Esophagus muscularis mucosa (tissue), 4 donors: Measurements from ENCODE around the gene SMS. TPM values are rescaled to one million over a fixed set of nuclear protein-coding genes. Genes with fewer than 3 reads are reported as not detected.

Experiments
- DNase-seq: peaks from one replicate; pipeline ENCODE4 v3.0.0-alpha.2; 2017; ENCODE audit errors: extremely low spot score
- H3K27ac ChIP-seq, 4 donors: fragments of 200-600 bp; sonication (generic); replicated peaks in 1 of 4; 1 replicate in 3 of 4; 2 replicates in 1 of 4; pipeline ENCODE4 v1.5.1; 2016 to 2019; ENCODE audit warnings: mild to moderate bottlenecking in 1 of 4
- H3K27me3 ChIP-seq, 4 donors: fragments of 200-600 bp; sonication (generic); one replicate each; pipeline versions ENCODE4 v1.5.1 to v1.6.0; 2016 to 2019
- H3K36me3 ChIP-seq, 4 donors: fragments of 200-600 bp; sonication (generic); one replicate each; pipeline ENCODE4 v1.5.1; 2016 to 2019
- H3K4me1 ChIP-seq, 4 donors: fragments of 200-600 bp; sonication (generic); one replicate each; pipeline ENCODE4 v1.5.1; 2016 to 2019
- H3K4me3 ChIP-seq, 4 donors: fragments of 200-600 bp; sonication (generic); 1 replicate in 2 of 4; 2 replicates in 2 of 4; pipeline ENCODE4 v1.5.1; 2016 to 2019; ENCODE audit warnings: mild to moderate bottlenecking in 4 of 4, moderate library complexity in 1 of 4
- H3K9me3 ChIP-seq, 4 donors: fragments of 200-600 bp; sonication (generic); 1 replicate in 3 of 4; 2 replicates in 1 of 4; pipeline ENCODE4 v1.5.1; 2016 to 2019
- CTCF ChIP-seq, 3 experiments: fragments of 200-600 bp in 2 of 3; fragments of 450-650 bp in 1 of 3; sonication (generic) in 2 of 3; IDR thresholded peaks; one replicate each; pipeline ENCODE4 v1.5.1; 2017 to 2019; ENCODE audit warnings: antibody characterized with exemption in 3 of 3, mild to moderate bottlenecking in 2 of 3, moderate library complexity in 1 of 3
- EP300 ChIP-seq: sonication (generic); formaldehyde crosslinking; IDR thresholded peaks from one replicate; pipeline ENCODE4 v1.6.1; 2017; ENCODE audit warnings: antibody characterized with exemption
- POLR2A ChIP-seq: fragments of 450-650 bp; IDR thresholded peaks from one replicate; pipeline ENCODE4 v1.6.1; 2017; ENCODE audit warnings: antibody characterized with exemption, moderate library complexity, mild to moderate bottlenecking, low read depth
- POLR2AphosphoS5 ChIP-seq, 2 donors: sonication (generic); formaldehyde crosslinking; IDR thresholded peaks; one replicate each; pipeline ENCODE4 v1.6.1; 2017; ENCODE audit warnings: antibody characterized with exemption in 2 of 2
- WGBS: methylation state at CpG from one replicate; pipeline ENCODE4 v1.1.5; 2018; 5-methylcytosine and 5-hydroxymethylcytosine counted together
- intact Hi-C: fragments of 100-400 bp; cut with DNase I; formaldehyde crosslinking; loops from one replicate; pipeline ENCODE4 v1.15.1; 2023
- total RNA-seq, 4 donors: library from RNA; depleted of rRNA; stranded (reverse); fragments of >200 nt; gene quantifications; one replicate each; pipeline versions ENCODE4 v1.1.0 to v1.2.1, GENCODE V29; 2016

The SMS gene
- total RNA-seq, 4 donors from 2014 or later = 56.3 to 79.7 (median 65.6) TPM

DNA sequence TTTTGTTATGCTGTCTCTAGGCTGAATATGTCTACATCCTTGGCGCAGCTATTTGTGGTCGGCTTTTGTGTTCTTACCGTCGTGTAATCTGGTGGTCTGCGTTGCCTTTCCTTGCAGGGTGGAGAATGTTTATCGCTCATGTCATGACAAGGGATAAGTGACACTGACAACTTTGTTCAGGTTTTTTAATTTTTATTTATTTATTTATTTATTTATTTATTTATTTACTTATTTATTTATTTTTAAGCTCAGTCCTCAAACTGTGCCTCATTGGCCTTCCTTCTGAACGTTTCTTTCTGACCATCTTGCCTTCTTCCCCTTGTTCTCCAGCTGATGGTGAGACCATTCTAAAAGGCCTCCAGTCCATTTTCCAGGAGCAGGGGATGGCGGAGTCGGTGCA, 26.4 kb downstream of the SMS start:
- WGBS = 86% methylated on average over 9 of the region's 9 CpGs
- H3K4me3 ChIP-seq = no peak overlapping the region
- H3K9me3 ChIP-seq = no peaks in the 10 kb centered on the region
- no peaks in the 10 kb centered on the region for H3K27me3 ChIP-seq
- H3K27ac ChIP-seq = no peak overlapping the region
- no peak for DNase-seq
- intact Hi-C loops = no loop called here
- peaks cover 0 to 9% (median 7%) of the 10 kb centered on the region in 4 donors for H3K36me3 ChIP-seq
- TF ChIP-seq POLR2A (no peak), POLR2AphosphoS5 (IDR thresholded peaks at IDR 0.05) (no peak), EP300 (no peak), CTCF (IDR thresholded peaks at IDR 0.05) (no peak)
- H3K4me1 ChIP-seq = peaks cover 0 to 26% (median 18%) of the 10 kb centered on the region in 4 donors

DNA sequence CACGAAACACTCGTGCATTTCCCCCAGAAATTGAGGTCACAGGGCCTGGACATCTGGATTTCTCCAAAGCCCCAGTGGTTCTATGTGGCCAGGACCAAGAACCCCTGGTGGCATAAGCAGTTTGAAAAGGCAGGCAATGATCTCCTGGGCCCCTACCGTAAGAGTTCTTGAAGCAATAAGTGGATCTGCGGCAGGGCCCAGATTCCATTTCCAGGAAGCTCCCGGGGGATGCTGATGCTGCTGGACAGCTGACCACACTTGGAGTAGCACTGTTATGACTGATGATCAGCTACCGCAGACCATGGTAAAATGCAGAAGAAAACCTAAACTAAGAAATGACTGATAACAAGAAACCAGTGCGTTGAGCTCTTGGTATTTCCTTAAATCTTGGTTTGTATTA, 27.8 kb downstream of the SMS start:
- no peaks in the 10 kb centered on the region for H3K27me3 ChIP-seq
- 72% methylated on average over 7 of the region's 7 CpGs for WGBS
- no peak for DNase-seq
- peaks cover 0 to 9% (median 8%) of the 10 kb centered on the region in 4 donors for H3K36me3 ChIP-seq
- no peak for TF ChIP-seq POLR2A
- TF ChIP-seq CTCF (IDR thresholded peaks at IDR 0.05) = no peak
- intact Hi-C loops = no loop called here
- H3K4me1 ChIP-seq = peaks cover 0 to 21% (median 14%) of the 10 kb centered on the region in 4 donors
- no peaks in the 10 kb centered on the region for H3K9me3 ChIP-seq
- no peak overlapping the region for H3K4me3 ChIP-seq
- no peak overlapping the region for H3K27ac ChIP-seq

- DNase-seq = no peak
- intact Hi-C loops = loop anchor here (10.0 kb wide), 2 partner anchors 126 to 216 kb away; partner anchors contain the start of gene SMPX
Measured at GRCh38 chrX:21970326-21970725, 29.8 kb downstream of the SMS start.

DNA sequence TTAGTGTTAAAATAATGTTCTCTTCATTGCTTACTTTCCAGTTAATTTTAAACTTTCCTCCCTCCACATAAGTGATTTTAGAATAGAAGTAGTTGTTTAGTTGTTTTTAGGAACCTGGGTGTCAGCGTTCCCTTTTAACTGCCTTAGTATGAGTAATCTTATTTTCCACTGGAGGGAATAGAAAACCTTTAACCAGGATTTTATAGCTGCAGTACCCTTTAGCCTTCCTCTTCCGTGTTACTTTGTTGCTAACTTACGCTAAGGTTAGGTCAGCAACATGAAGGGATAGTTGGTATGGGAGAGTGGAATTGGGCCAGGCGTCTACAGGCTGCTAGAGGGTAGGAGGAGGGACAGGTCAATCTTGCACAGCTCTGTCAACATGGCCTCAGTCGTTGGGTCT, 31.5 kb downstream of the SMS start:
- WGBS = 78% methylated on average over 5 of the region's 5 CpGs
- intact Hi-C loops = loop anchor here (10.0 kb wide), 2 partner anchors 127 to 217 kb away; partner anchors contain the start of gene SMPX

More at GRCh38 chrX:21970326-21970725, 29.8 kb downstream of the SMS start:
- Histone ChIP-seq H3K9me3 (no peaks in the 10 kb centered on the region), H3K27me3 (no peaks in the 10 kb centered on the region), H3K4me3 (no peak overlapping the region), H3K4me1 (peaks cover 0 to 15% (median 11%) of the 10 kb centered on the region in 4 donors), H3K27ac (no peak overlapping the region), H3K36me3 (peaks cover 0 to 9% (median 8%) of the 10 kb centered on the region in 4 donors)
- WGBS = 91% methylated on average over 4 of the region's 4 CpGs
- TF ChIP-seq CTCF (IDR thresholded peaks at IDR 0.05) (no peak), POLR2AphosphoS5 (IDR thresholded peaks at IDR 0.05) (no peak), POLR2A (no peak), EP300 (no peak)

GRCh38 chrX:21972721-21973120, 32.2 kb downstream of the SMS start:
- H3K36me3 ChIP-seq = peaks cover 0 to 20% (median 7%) of the 10 kb centered on the region in 4 donors
- TF ChIP-seq POLR2AphosphoS5 (IDR thresholded peaks at IDR 0.05) (no peak), CTCF (IDR thresholded peaks at IDR 0.05) (peak in 1 of 3 experiments; percentile 3), EP300 (no peak), POLR2A (no peak)
- H3K27ac ChIP-seq = no peak overlapping the region
- intact Hi-C loops = loop anchor here (10.0 kb wide), 2 partner anchors 128 to 218 kb away; partner anchors contain the start of gene SMPX
- H3K9me3 ChIP-seq = no peaks in the 10 kb centered on the region
- no peaks in the 10 kb centered on the region for H3K27me3 ChIP-seq
- no peak overlapping the region for H3K4me3 ChIP-seq
- DNase-seq = no peak
- H3K4me1 ChIP-seq = peaks cover 0 to 18% (median 12%) of the 10 kb centered on the region in 4 donors
- 85% methylated on average over 7 of the region's 7 CpGs for WGBS

More for the DNA sequence above, 31.5 kb downstream of the SMS start:
- TF ChIP-seq EP300 (no peak), POLR2A (no peak)
- H3K9me3 ChIP-seq = no peaks in the 10 kb centered on the region
- no peak for DNase-seq
- H3K4me1 ChIP-seq = peaks cover 0 to 18% (median 12%) of the 10 kb centered on the region in 4 donors
- peaks cover 0 to 18% (median 10%) of the 10 kb centered on the region in 4 donors for H3K36me3 ChIP-seq
- H3K27ac ChIP-seq = no peak overlapping the region
- no peak overlapping the region for H3K4me3 ChIP-seq
- H3K27me3 ChIP-seq = no peaks in the 10 kb centered on the region
